Activated CD4-positive, CD25-positive, alpha-beta regulatory T cell treated with anti-CD3 and anti-CD28 coated beads, Interleukin-2, amount 50 U/mL, for 24 hours (primary cell): ENCODE results near the gene PTBP2.
"Not testable (repeated sequence)": the region's sequence is repeated elsewhere in the genome, so short reads cannot be mapped to it uniquely, and the experiment has no call there.

ENCODE experiments used
- ATAC-seq, 2 donors: fragments of 150-1000 bp; cut with Tn5 transposase; one replicate each; pipeline ENCODE4 v1.10.0; 2021; ENCODE audit warnings: mild to moderate bottlenecking in 1 of 2, moderate library complexity in 1 of 2

Gene PTBP2

DNA sequence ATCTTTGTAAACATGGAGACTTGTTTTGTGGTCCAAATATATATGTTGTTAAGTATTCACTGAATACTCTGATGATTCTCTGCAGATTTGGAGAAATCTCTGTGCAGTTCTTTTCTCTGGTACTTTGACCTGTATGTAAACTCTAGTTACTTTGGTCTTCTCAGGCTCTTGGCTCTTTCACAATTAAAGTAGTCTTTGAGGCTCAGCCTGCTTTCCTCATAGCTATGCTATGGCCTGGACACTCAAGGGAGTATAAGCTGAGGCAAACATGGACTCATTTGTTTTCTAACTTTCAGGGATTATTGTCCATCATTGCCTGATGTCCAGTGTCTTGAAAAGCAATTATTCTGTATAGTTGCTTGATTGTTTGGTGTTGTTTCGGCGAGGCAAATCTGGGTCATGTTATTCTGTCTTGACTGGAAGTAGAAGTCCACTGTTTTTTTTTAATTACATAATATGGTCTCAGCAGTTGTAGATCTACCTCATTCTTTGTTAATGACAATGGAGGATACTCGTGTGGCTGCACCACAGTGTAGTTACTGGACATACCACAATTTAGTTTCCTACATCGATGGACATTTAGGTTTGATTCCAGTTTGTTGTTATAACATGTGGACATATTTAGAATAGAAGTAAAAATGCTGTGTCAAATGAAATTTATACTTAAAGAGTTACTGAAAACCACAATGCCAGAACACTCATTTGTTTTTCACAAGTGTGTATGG is 9.2 kb downstream of the PTBP2 start:
- no peak for ATAC-seq

DNA sequence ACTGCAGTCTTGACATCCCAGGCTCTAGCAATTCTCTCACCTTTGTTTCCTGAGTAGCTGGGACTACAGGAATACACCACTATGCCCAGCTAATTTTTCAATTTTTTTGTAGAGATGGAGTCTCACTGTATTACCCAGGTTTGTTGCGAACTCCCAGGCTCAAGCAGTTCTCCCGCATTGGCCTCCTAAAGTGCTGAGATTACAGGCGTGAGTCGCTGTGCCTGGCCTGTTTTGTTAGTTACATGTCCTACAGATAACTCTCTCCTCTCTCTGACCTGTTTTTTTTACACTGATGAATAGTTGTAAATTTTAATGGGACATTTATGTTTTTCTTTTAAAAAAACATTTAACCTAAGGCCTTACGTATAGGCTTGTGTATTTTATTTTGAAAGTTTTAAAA is 19.8 kb downstream of the PTBP2 start:
- no peak for ATAC-seq

DNA sequence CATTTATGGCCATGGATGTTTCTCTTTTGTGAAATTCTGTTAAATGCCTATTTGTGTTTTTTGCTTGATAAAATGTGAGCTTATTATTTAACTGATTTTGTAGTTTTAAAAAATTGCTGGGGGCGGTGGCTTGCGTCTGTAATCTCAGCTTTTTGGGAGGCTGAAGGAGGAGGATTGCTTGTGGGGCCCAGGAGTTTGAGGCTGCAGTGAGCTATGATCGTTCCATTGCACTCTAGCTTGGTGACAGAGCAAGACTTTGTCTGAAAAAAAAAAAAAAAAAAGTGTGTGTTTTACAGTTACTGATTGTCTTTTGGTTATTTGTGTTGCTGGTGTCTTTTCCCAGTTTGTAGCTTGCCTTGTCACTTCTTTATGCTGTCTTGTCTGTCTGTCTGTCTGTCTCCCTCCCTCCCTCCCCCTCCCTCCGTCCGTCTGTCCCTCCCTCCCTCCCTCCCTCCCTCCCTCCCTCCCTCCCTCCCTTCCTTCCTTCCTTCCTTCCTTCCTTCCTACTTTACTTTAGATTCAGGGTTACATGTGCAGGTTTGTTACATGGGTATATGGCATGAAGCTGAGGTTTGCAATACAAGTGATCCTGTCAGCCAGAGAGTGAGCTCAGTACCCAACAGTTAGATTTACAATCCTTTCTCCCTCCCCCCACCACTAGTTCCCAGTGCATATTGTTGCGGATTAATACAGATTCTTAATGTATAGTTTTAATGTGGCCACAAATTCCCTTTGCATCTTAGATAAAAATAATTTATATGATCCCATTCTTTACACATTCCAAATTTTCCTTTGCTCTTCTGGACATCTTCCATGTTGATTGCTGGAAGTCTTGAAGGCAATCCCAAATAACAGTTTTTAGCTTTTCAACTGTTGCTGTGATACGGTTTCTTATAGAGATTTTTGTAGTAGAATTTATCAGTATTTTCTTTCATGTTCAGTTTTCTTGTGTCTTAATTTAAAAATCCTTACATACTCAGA is 25.1 kb downstream of the PTBP2 start:
- ATAC-seq, result no peak

GRCh38 chr1:96747565-96747964 is 26.0 kb downstream of the PTBP2 start:
- ATAC-seq, result no peak

DNA sequence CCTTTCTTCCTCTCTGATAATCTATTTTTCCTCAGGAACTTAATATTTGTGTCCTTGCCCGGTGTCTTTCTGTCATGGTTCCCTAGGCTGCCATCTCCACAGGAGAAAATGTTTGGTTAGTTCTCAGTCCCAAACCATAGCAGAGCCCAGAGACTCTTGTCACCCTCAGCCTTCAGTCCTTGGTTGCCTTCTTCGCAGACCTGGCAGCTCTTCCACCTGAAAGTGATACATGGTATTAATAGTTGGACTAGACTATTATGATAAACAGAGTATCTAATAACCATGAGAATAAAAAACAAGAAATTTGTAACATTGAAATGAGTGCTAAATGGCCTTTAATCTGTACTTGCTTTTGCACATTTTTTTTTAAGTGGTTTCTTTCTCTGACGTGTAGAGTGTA is 26.5 kb downstream of the PTBP2 start:
- no peak for ATAC-seq

DNA sequence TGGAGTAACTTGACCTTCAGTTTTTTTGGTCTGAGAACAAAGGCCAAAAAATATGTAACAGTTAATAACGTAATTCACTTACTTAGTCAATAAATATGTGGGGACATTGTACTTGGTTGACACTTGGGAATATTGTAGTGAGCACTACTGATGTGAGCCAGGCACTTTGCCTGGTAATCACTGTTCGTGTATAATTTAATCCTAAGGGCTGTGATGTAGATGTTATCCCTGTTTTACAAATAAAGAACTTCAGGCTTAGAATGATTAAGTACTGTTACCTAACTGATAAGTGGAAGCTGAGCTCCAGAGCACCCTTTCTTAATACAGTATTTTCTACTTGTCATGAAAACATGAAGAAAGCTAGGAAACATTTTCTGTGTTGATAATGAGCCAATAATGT is 28.0 kb downstream of the PTBP2 start:
- no peak for ATAC-seq

DNA sequence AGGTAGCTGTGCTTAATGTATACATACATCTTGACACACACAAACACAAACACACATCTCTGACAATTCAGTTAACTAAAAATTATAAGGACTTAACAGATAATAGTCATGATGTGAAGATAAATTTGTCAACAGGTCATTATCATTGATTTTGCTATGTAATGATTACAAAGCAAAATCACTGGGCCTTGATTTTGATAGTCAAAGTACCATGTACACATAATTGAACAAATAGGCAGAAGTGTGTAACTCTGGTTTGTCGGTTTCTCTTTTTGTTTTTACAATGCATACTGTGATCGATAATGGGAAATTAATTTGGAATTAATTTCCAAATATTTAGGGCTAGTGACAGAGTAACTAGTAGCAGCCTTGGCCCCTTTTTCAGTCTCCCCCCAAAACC is 30.8 kb downstream of the PTBP2 start:
- ATAC-seq, result no peak

DNA sequence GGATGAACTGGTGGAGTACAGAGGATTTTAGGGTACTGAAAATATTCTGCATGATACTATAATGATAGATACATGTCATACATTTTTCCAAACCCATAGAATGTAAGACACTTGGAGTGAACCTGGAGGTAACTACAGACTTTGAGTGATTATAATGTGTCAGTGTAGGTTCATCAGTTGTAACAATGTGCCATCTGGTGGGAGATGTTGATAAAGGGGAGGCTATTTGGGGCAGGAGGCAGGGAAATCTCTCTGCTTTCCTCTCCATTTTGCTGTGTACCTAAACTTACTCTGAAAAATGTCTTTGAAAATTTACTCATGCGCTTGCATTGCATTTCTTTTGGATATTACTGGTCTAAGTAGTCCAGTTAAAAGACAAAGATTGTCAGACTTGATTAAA is 35.2 kb downstream of the PTBP2 start:
- ATAC-seq, result no peak

GRCh38 chr1:96762586-96762985 is 41.0 kb downstream of the PTBP2 start:
- not testable (repeated sequence) for ATAC-seq

DNA sequence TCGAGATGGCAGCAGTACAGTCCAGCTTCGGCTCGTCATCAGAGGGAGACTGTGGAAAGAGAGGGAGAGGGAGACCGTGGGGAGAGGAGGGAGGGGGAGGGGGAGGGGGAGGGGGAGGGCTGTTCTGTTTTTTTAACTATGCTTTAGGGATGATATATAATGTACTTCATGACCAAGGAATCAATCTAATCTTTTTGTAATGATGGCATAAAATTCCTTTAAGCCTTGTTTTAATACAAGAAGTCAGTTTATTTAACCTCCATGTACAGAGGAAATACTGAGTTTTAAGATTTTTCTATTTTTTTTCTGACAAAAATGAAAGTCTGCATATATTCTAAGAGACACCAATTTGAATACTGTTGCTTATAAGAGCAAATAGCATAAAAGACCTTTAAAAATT is 41.9 kb downstream of the PTBP2 start:
- no peak for ATAC-seq

- ATAC-seq, result no peak
Observed at GRCh38 chr1:96764469-96764868, 42.9 kb downstream of the PTBP2 start.

DNA sequence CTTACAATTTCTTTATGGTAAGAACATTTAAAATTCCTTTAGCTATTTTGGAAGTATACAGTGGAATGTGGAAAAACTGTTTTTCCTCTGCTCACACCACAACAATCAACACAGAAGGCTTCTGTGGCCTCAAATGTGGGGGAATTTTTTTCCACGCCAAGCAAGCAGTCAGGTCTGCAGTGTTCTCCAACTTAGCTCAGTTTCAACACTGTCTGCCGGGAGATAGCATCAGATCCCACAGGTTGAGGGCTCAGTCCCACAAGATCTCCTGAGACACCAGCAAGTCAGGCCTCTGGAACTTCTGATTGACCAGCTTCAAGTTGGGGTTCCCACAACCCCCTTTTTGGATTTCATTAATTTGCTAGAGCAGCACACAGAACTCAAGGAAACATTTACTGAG is 50.3 kb downstream of the PTBP2 start:
- no peak for ATAC-seq

- ATAC-seq, result no peak
Observed at GRCh38 chr1:96772349-96772748, 50.8 kb downstream of the PTBP2 start.

DNA sequence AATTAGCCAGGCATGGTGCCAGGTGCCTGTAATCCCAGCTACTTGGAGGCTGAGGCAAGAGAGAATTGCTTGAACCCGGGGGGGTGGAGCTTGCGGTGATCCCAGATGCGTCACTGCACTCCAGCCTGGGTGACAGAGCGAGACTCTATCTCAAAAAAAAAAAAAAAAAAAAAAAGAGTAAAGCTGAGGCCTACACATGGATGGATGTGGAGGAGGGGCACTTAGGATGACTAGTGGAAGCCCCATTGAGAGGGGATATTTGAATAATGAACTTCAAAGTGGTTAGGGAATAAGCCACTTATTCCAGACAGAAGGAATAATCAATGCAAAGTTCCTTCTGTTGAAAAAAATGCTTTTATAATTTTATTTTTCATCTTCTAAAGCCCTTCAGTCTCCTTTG is 51.4 kb downstream of the PTBP2 start:
- ATAC-seq, result no peak

GRCh38 chr1:96782206-96782605 is 60.6 kb downstream of the PTBP2 start:
- no peak for ATAC-seq

- ATAC-seq, result no peak
Observed at GRCh38 chr1:96782856-96783255, 61.3 kb downstream of the PTBP2 start.

DNA sequence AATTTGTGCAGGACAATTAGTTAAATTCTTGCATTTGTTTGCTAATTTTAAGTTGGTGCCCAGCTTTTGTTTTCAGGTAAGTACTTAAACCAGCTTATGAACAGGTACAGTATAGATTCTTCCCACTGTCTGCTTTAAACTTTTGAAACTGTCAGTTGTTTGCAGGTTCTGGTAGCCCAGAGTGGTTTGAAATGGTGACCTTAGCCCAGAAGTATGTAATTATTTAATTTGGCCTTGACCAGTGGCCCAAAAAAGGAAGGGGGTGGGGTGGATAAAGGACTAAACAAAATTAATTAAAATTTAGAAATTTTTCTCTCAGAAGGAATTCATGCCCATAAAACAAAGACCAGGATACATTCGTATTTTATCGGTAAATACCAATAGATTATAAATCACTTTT is 69.0 kb downstream of the PTBP2 start:
- no peak for ATAC-seq

GRCh38 chr1:96792220-96792619 is 70.6 kb downstream of the PTBP2 start:
- no peak for ATAC-seq

DNA sequence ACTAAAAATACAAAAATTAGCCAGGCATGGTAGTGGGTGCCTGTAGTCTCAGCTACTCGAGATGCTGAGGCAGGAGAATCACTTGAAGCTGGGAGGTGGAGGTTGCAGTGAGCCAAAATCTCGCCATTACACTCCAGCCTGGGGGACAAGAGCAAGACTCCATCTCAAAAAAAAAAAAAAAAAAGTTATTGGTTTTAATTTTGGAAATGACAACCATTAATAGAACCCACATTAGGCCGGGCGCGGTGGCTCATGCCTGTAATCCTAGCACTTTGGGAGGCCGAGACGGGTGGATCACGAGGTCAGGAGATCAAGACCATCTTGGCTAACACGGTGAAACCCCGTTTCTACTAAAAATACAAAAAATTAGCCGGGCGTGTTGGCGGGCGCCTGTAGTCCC is 80.1 kb downstream of the PTBP2 start:
- not testable (repeated sequence) for ATAC-seq

GRCh38 chr1:96804648-96805047 is 83.1 kb downstream of the PTBP2 start:
- ATAC-seq, result no peak

- no peak for ATAC-seq
Observed at GRCh38 chr1:96808191-96808590, 86.6 kb downstream of the PTBP2 start.

- no peak for ATAC-seq
Observed at GRCh38 chr1:96815914-96816313, 94.3 kb downstream of the PTBP2 start.

DNA sequence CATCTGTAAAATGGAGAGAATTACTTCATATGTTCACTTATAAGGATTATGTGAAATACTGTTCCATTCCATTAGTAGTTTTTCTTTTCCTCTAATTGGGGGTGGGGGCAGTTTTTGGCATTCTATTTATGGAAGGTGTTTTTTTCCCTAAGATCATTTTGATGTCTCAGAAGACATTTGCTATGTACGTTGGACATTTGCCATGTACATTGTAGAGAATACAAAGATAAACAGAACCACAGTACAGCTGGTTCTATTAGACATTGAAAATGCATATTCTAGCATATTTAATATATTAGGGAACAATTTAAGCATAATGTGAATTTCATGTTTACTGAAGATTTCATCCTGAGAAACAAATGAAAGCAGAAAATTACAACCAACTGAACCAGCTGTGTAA is 98.5 kb downstream of the PTBP2 start:
- ATAC-seq, result no peak

DNA sequence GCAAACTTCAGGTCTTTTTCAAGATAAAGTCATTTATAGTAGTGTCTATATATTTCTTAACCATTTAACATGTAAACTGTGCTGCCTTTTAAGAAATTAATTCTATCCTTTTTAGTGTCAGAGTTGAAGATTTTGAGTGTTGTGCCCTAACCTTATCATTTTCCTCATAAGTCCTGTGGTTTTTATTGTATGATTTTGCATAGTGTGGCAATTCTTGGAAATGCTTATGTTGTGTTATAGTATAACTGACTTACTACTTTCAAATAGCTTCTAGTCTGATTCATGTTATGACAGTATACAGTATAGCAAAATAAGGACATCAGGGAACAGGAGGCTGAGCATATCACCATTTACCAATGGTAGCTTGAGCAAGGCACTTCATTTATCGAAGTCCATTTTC is 99.1 kb downstream of the PTBP2 start:
- no peak for ATAC-seq
